Osteoblast (primary cell): ENCODE measurements around the gene QRICH1. TPM values are rescaled to one million over a fixed set of nuclear protein-coding genes. Genes with fewer than 3 reads are reported as not detected.

Experiments used
- DNase-seq: peaks from one replicate; pipeline ENCODE4 v3.0.0; 2011; ENCODE audit warnings: low spot score, mixed read lengths; ENCODE audit not compliant: insufficient read length; ENCODE audit errors: missing footprints
- H2AFZ ChIP-seq: 2 replicates; pipeline ENCODE4 v1.6.0; 2011; ENCODE audit warnings: mild to moderate bottlenecking, low read length
- H3K27ac ChIP-seq: 2 replicates; pipeline ENCODE4 v1.5.1; 2011; ENCODE audit warnings: mild to moderate bottlenecking, low read depth, low read length, moderate library complexity
- H3K27me3 ChIP-seq: 2 replicates; pipeline ENCODE4 v1.6.0; 2012; ENCODE audit warnings: mild to moderate bottlenecking, control low read depth, inconsistent platforms, low read length, moderate library complexity; ENCODE audit not compliant: insufficient read depth
- H3K36me3 ChIP-seq: 2 replicates; pipeline ENCODE4 v1.5.1; 2011; ENCODE audit warnings: mild to moderate bottlenecking, low read length, control low read depth, moderate library complexity; ENCODE audit not compliant: insufficient read depth
- H3K4me1 ChIP-seq: 2 replicates; pipeline ENCODE4 v1.5.1; 2011; ENCODE audit warnings: mild to moderate bottlenecking, low read length, control low read depth, moderate library complexity; ENCODE audit not compliant: insufficient read depth
- H3K4me2 ChIP-seq: 2 replicates; pipeline ENCODE4 v1.6.0; 2011; ENCODE audit warnings: mild to moderate bottlenecking, low read length; ENCODE audit not compliant: insufficient read depth
- H3K4me3 ChIP-seq: fragments of 200-600 bp; sonication (generic); 3 replicates; pipeline ENCODE4 v1.5.1; 2012; ENCODE audit warnings: mild to moderate bottlenecking, low read length, inconsistent platforms; ENCODE audit not compliant: insufficient read depth
- H3K79me2 ChIP-seq: 2 replicates; pipeline ENCODE4 v1.6.0; 2012; ENCODE audit warnings: mild to moderate bottlenecking, low read length, control low read depth, inconsistent platforms; ENCODE audit not compliant: insufficient read depth
- H3K9me3 ChIP-seq: 2 replicates; pipeline ENCODE4 v1.5.1; 2011; ENCODE audit warnings: low read depth, low read length, control low read depth
- H4K20me1 ChIP-seq: 2 replicates; pipeline ENCODE4 v1.6.0; 2012; ENCODE audit warnings: mild to moderate bottlenecking, low read length, control low read depth; ENCODE audit not compliant: insufficient read depth
- CTCF ChIP-seq: IDR thresholded peaks from 2 replicates; pipeline ENCODE4 v1.5.1; 2011; ENCODE audit warnings: mild to moderate bottlenecking, low read depth, low read length, moderate library complexity; ENCODE audit errors: extremely low read depth
- total RNA-seq: library from RNA; depleted of rRNA; stranded (reverse); fragments of >200 nt; gene quantifications from 2 replicates; pipeline ENCODE4 v1.2.3, GENCODE V29; 2012

The QRICH1 gene
- total RNA-seq, 1 donor, result 167 TPM

GRCh38 chr3:49004352-49005302 is 89.2 kb downstream of the QRICH1 start:
- H3K79me2 ChIP-seq, result peaks cover 32% of the 10 kb centered on the region
- no peaks in the 10 kb centered on the region for H3K9me3 ChIP-seq
- H3K27me3 ChIP-seq, result no peaks in the 10 kb centered on the region
- TF ChIP-seq CTCF, result no peak
- H3K27ac ChIP-seq, result no peak overlapping the region
- H3K4me1 ChIP-seq, result peaks cover 16% of the 10 kb centered on the region
- no peaks in the 10 kb centered on the region for H3K36me3 ChIP-seq
- H3K4me3 ChIP-seq, result no peak overlapping the region
- DNase-seq, result peak; percentile 75
- no peak overlapping the region for H2AFZ ChIP-seq
- H3K4me2 ChIP-seq, result no peak overlapping the region
- peaks cover 14% of the 10 kb centered on the region for H4K20me1 ChIP-seq

- no peak overlapping the region for H3K4me2 ChIP-seq
- no peaks in the 10 kb centered on the region for H3K27me3 ChIP-seq
- peaks cover 3% of the 10 kb centered on the region for H3K79me2 ChIP-seq
- peak; percentile 60 for DNase-seq
- no peak overlapping the region for H2AFZ ChIP-seq
- no peak for TF ChIP-seq CTCF
- no peaks in the 10 kb centered on the region for H3K9me3 ChIP-seq
- no peak overlapping the region for H3K27ac ChIP-seq
- H4K20me1 ChIP-seq, result peaks cover 2% of the 10 kb centered on the region
- H3K4me1 ChIP-seq, result peaks cover 2% of the 10 kb centered on the region
- H3K36me3 ChIP-seq, result no peaks in the 10 kb centered on the region
- H3K4me3 ChIP-seq, result no peak overlapping the region
Measured at GRCh38 chr3:49001155-49001554, 92.7 kb downstream of the QRICH1 start.

- Histone ChIP-seq H3K9me3 (no peaks in the 10 kb centered on the region), H2AFZ (no peak overlapping the region), H3K4me1 (no peaks in the 10 kb centered on the region), H4K20me1 (peaks cover 2% of the 10 kb centered on the region), H3K27me3 (no peaks in the 10 kb centered on the region), H3K4me3 (no peak overlapping the region), H3K79me2 (peaks cover 9% of the 10 kb centered on the region), H3K4me2 (no peak overlapping the region), H3K36me3 (peaks cover 4% of the 10 kb centered on the region), H3K27ac (no peak overlapping the region)
- TF ChIP-seq CTCF, result no peak
- peak; percentile 15 for DNase-seq
Measured at GRCh38 chr3:48999085-48999858, 94.6 kb downstream of the QRICH1 start.
